ENCODE results near the gene ZNF14.
"Not testable (repeated sequence)": the region's sequence is repeated elsewhere in the genome, so short reads cannot be mapped to it uniquely, and the experiment has no call there.

Gene ZNF14

GRCh38 chr19:19686580-19686979 is 46.3 kb downstream of the ZNF14 start:
- no peak for DNase-seq

- DNase-seq, result not testable (repeated sequence)
These were observed 46.8 kb downstream of the ZNF14 start for GRCh38 chr19:19686119-19686518.

GRCh38 chr19:19679176-19680073 is 53.5 kb downstream of the ZNF14 start:
- no peak for DNase-seq

- DNase-seq, result no peak
These were observed 55.3 kb downstream of the ZNF14 start for GRCh38 chr19:19677579-19677978.

GRCh38 chr19:19674315-19674714 is 58.6 kb downstream of the ZNF14 start:
- DNase-seq, result no peak

GRCh38 chr19:19672816-19673215 is 60.1 kb downstream of the ZNF14 start:
- DNase-seq, result no peak

- no peak for DNase-seq
These were observed 62.8 kb downstream of the ZNF14 start for GRCh38 chr19:19670070-19670551.

- DNase-seq, result peak; percentile 91
These were observed 64.5 kb downstream of the ZNF14 start, which contains the start of gene ZNF101 for GRCh38 chr19:19668230-19669012. Gene ZNF101 (plus strand): TSS chr19:19668839. CDS start chr19:19668964, 125 bp downstream.

GRCh38 chr19:19665420-19665948 is 67.4 kb downstream of the ZNF14 start:
- not testable (repeated sequence) for DNase-seq

- DNase-seq, result peak; percentile 97
These were observed 69.4 kb downstream of the ZNF14 start, which contains the start of gene ATP13A1 for GRCh38 chr19:19663256-19664120. Gene ATP13A1 (minus strand): TSS chr19:19663676. CDS start chr19:19663666, 10 bp downstream.

- no peak for DNase-seq
These were observed 70.0 kb downstream of the ZNF14 start for GRCh38 chr19:19662871-19663255.

- DNase-seq, result no peak
These were observed 70.6 kb downstream of the ZNF14 start for GRCh38 chr19:19662344-19662743.

GRCh38 chr19:19661675-19662251 is 71.1 kb downstream of the ZNF14 start:
- DNase-seq, result no peak

- no peak for DNase-seq
These were observed 71.7 kb downstream of the ZNF14 start for GRCh38 chr19:19661141-19661674.

All from fibroblast of skin of right biceps (primary cell).